ENCODE results near the gene IL17REL.

GRCh38 chr22:49996518-49997250 is 15.9 kb downstream of the IL17REL start:
- no peak for TF ChIP-seq CTCF (IDR thresholded peaks at IDR 0.05 in 4 of 5, conservative IDR thresholded peaks at IDR 0.05 in 1 of 5)
- TF ChIP-seq POLR2A (IDR thresholded peaks at IDR 0.05) = no peak
